Stimulated activated CD4-positive, alpha-beta T cell treated with anti-CD3 and anti-CD28 coated beads, TNF-alpha, amount 100 ng/mL, for 48 hours (primary cell): ENCODE data around the gene RBMX.
"Not testable (repeated sequence)": the region's sequence is repeated elsewhere in the genome, so short reads cannot be mapped to it uniquely, and the experiment has no call there.

Source experiments
- DNase-seq, 3 donors: peaks; one replicate each; pipeline ENCODE4 v3.0.0-alpha.2; 2020; ENCODE audit warnings: low read depth in 3 of 3

The RBMX gene

GRCh38 chrX:136880452-136881013 is at the start of gene RBMX:
RBMX (minus strand) TSS chrX:136880725; CDS start chrX:136879427, 1,298 bp downstream.
- DNase-seq = peak; percentile 70 to 80 (median 77)

GRCh38 chrX:136921438-136921837 is 40.9 kb upstream of the RBMX start:
- not testable (repeated sequence) for DNase-seq

GRCh38 chrX:136920001-136920400 is 39.5 kb upstream of the RBMX start:
- no peak for DNase-seq

GRCh38 chrX:136916827-136917226 is 36.3 kb upstream of the RBMX start:
- DNase-seq = no peak

GRCh38 chrX:136911661-136912060 is 31.1 kb upstream of the RBMX start:
- DNase-seq = not testable (repeated sequence)

- no peak for DNase-seq
Measured at GRCh38 chrX:136911253-136911652, 30.7 kb upstream of the RBMX start.

GRCh38 chrX:136910565-136911035 is 30.1 kb upstream of the RBMX start:
- DNase-seq = no peak

- DNase-seq = peak; percentile 16 to 47 (median 36)
Measured at GRCh38 chrX:136909706-136910564, 29.4 kb upstream of the RBMX start.

GRCh38 chrX:136909119-136909705 is 28.7 kb upstream of the RBMX start:
- DNase-seq = peak; percentile 47 to 66 (median 54)

- DNase-seq = no peak
Measured at GRCh38 chrX:136907621-136908020, 27.1 kb upstream of the RBMX start.

- no peak for DNase-seq
Measured at GRCh38 chrX:136906921-136907510, 26.5 kb upstream of the RBMX start.

- not testable (repeated sequence) for DNase-seq
Measured at GRCh38 chrX:136904067-136904466, 23.5 kb upstream of the RBMX start.

GRCh38 chrX:136900071-136900470 is 19.5 kb upstream of the RBMX start:
- DNase-seq = not testable (repeated sequence)

- no peak for DNase-seq
Measured at GRCh38 chrX:136899221-136899620, 18.7 kb upstream of the RBMX start.

- not testable (repeated sequence) for DNase-seq
Measured at GRCh38 chrX:136898752-136899151, 18.2 kb upstream of the RBMX start.

GRCh38 chrX:136896121-136896914 is 15.8 kb upstream of the RBMX start:
- no peak for DNase-seq

GRCh38 chrX:136892412-136892811 is 11.9 kb upstream of the RBMX start:
- no peak for DNase-seq

GRCh38 chrX:136890596-136890995 is 10.1 kb upstream of the RBMX start:
- DNase-seq = not testable (repeated sequence)

GRCh38 chrX:136889269-136889668 is 8.7 kb upstream of the RBMX start:
- DNase-seq = no peak

GRCh38 chrX:136880003-136880451 is 498 bp downstream of the RBMX start:
- DNase-seq = no peak

GRCh38 chrX:136879001-136879687 is 1.4 kb downstream of the RBMX start:
- DNase-seq = no peak
